Body of pancreas (tissue), 4 donors: ENCODE measurements around the gene P2RX6. TPM values are rescaled to one million over a fixed set of nuclear protein-coding genes. Genes with fewer than 3 reads are reported as not detected.
"Not testable (repeated sequence)": the region's sequence is repeated elsewhere in the genome, so short reads cannot be mapped to it uniquely, and the experiment has no call there.

ENCODE experiments used
- ATAC-seq: fragments of 150-250 bp; one replicate; pipeline ENCODE4 v1.9.1; 2016
- DNase-seq, 4 donors: peaks; one replicate each; pipeline ENCODE4 v3.0.0-alpha.2; 2019
- H3K27ac ChIP-seq, 4 donors: fragments of 200-600 bp; sonication (generic); 1 replicate in 3 of 4; 2 replicates in 1 of 4; pipeline versions ENCODE4 v1.5.1 to v1.6.1; 2016 to 2019; ENCODE audit warnings: mild to moderate bottlenecking in 1 of 4, mixed read lengths in 1 of 4, moderate library complexity in 1 of 4
- H3K27me3 ChIP-seq, 2 donors: fragments of 200-600 bp; sonication (generic); one replicate each; pipeline ENCODE4 v1.6.0; 2016; ENCODE audit warnings: mild to moderate bottlenecking in 1 of 2
- H3K36me3 ChIP-seq, 2 donors: fragments of 200-600 bp; sonication (generic); replicated peaks in 1 of 2; 2 replicates each; pipeline ENCODE4 v1.5.1; 2016; ENCODE audit warnings: low read depth in 2 of 2; ENCODE audit not compliant: insufficient read depth in 1 of 2
- H3K4me1 ChIP-seq: fragments of 200-600 bp; sonication (generic); one replicate; pipeline ENCODE4 v1.6.0; 2016
- H3K4me3 ChIP-seq, 2 donors: fragments of 200-600 bp; sonication (generic); 1 replicate in 1 of 2; 2 replicates in 1 of 2; pipeline ENCODE4 v1.5.1; 2016 to 2019
- H3K9me3 ChIP-seq, 3 donors: fragments of 200-600 bp; sonication (generic); 1 replicate in 2 of 3; 2 replicates in 1 of 3; pipeline ENCODE4 v1.5.1; 2016
- POLR2A ChIP-seq, 3 donors: fragments of 450-650 bp; IDR thresholded peaks; one replicate each; pipeline ENCODE4 v1.6.1; 2016; ENCODE audit warnings: antibody characterized with exemption in 3 of 3, mild to moderate bottlenecking in 2 of 3
- WGBS, 2 donors: methylation state at CpG; one replicate each; pipeline ENCODE4 v1.1.5; 2017; 5-methylcytosine and 5-hydroxymethylcytosine counted together
- intact Hi-C: fragments of 100-400 bp; cut with DNase I; formaldehyde crosslinking; loops from one replicate; pipeline ENCODE4 v1.15.1; 2023
- total RNA-seq, 2 donors: library from RNA; depleted of rRNA; stranded (reverse); fragments of >200 nt; gene quantifications; one replicate each; pipeline ENCODE4 v1.1.0, GENCODE V29; 2016
- TF ChIP-seq, protein P1 (sequence below), 7 experiments: fragments of 450-650 bp in 4 of 7; fragments of 200-600 bp in 3 of 7; sonication (generic) in 3 of 7; IDR thresholded peaks; one replicate each; pipeline ENCODE4 v1.5.1; 2016 to 2019; ENCODE audit warnings: antibody characterized with exemption in 7 of 7

Gene P2RX6
- total RNA-seq, 2 donors from 2014 or later = not detected

- H3K9me3 ChIP-seq = no peaks in the 10 kb centered on the region
- ATAC-seq = no peak
- intact Hi-C loops = loop anchor here (10.0 kb wide), 2 partner anchors 46 to 54 kb away; partner anchors contain the start of genes CRKL and P2RX6
- DNase-seq = no peak
- peaks cover 11% of the 10 kb centered on the region for H3K4me1 ChIP-seq
- TF ChIP-seq, protein P1, sequence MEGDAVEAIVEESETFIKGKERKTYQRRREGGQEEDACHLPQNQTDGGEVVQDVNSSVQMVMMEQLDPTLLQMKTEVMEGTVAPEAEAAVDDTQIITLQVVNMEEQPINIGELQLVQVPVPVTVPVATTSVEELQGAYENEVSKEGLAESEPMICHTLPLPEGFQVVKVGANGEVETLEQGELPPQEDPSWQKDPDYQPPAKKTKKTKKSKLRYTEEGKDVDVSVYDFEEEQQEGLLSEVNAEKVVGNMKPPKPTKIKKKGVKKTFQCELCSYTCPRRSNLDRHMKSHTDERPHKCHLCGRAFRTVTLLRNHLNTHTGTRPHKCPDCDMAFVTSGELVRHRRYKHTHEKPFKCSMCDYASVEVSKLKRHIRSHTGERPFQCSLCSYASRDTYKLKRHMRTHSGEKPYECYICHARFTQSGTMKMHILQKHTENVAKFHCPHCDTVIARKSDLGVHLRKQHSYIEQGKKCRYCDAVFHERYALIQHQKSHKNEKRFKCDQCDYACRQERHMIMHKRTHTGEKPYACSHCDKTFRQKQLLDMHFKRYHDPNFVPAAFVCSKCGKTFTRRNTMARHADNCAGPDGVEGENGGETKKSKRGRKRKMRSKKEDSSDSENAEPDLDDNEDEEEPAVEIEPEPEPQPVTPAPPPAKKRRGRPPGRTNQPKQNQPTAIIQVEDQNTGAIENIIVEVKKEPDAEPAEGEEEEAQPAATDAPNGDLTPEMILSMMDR (IDR thresholded peaks at IDR 0.05) = no peak
- no peak for TF ChIP-seq POLR2A (IDR thresholded peaks at IDR 0.05)
- no peak overlapping the region for H3K4me3 ChIP-seq
- H3K27me3 ChIP-seq = peaks cover 0 to 3% of the 10 kb centered on the region in 2 donors
- 65 to 78% methylated on average over 6 to 7 of the region's 7 CpGs for WGBS, 2 donors
- H3K27ac ChIP-seq = no peak overlapping the region
- no peaks in the 10 kb centered on the region for H3K36me3 ChIP-seq
Measured at GRCh38 chr22:20968281-20968977, 46.5 kb upstream of the P2RX6 start.

GRCh38 chr22:20970939-20971657 lies 43.9 kb upstream of the P2RX6 start:
- H3K4me3 ChIP-seq = no peak overlapping the region
- no peaks in the 10 kb centered on the region for H3K27me3 ChIP-seq
- TF ChIP-seq POLR2A (IDR thresholded peaks at IDR 0.05) = no peak
- TF ChIP-seq, protein P1 (IDR thresholded peaks at IDR 0.05) = no peak
- intact Hi-C loops = no loop called here
- H3K27ac ChIP-seq = no peak overlapping the region
- ATAC-seq (no peak), DNase-seq (no peak)
- no peaks in the 10 kb centered on the region for H3K9me3 ChIP-seq
- WGBS, 2 donors = 52 to 67% methylated on average over 3 to 4 of the region's 4 CpGs
- no peaks in the 10 kb centered on the region for H3K36me3 ChIP-seq
- H3K4me1 ChIP-seq = no peaks in the 10 kb centered on the region

DNA sequence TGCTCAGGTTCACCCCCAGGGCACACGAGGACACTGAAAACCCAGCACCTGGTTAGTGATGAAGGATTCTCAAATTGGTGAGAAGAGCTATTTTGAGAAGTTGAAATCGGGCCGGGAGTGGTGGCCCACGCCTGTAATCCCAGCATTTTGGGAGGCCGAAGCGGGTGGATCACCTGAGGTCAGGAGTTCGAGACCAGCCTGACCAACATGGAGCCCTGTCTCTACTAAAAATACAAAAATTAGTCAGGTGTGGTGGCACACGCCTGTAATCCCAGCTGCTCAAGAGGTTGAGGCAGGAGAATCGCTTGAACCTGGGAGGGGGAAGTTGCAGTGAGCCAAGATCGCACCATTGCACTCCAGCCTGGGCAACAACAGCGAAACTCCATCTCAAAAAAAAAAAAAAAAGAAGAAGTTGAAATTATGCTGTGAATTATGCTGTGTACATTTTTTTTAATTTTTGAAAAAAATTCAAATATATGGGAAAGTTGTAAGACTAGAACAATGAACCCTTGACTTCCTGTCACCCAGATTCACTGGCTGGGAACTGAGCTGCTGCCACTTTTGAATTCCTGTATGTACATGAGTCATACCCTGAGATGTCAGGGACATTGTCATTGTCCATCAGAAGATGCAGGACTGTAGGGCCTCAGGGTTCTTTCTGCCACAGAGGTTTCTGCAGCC lies 42.8 kb upstream of the P2RX6 start:
- H3K4me1 ChIP-seq, ATAC-seq, H3K9me3 ChIP-seq, intact Hi-C loops, H3K27ac ChIP-seq, H3K36me3 ChIP-seq, H3K4me3 ChIP-seq, H3K27me3 ChIP-seq, DNase-seq: not testable (repeated sequence)
- 73 to 80% methylated on average over 8 to 11 of the region's 11 CpGs for WGBS, 2 donors

- Histone ChIP-seq H3K36me3 (no peaks in the 10 kb centered on the region), H3K9me3 (no peaks in the 10 kb centered on the region), H3K27me3 (no peaks in the 10 kb centered on the region), H3K4me1 (no peaks in the 10 kb centered on the region), H3K4me3 (no peak overlapping the region), H3K27ac (no peak overlapping the region)
- 62 to 65% methylated on average over 10 to 18 of the region's 21 CpGs for WGBS, 2 donors
- intact Hi-C loops = no loop called here
- ATAC-seq (no peak), DNase-seq (no peak)
- no peak for TF ChIP-seq POLR2A (IDR thresholded peaks at IDR 0.05)
Measured at GRCh38 chr22:20972933-20973577, 41.9 kb upstream of the P2RX6 start.

GRCh38 chr22:20973634-20974286 lies 41.2 kb upstream of the P2RX6 start:
- no peak for DNase-seq
- no peaks in the 10 kb centered on the region for H3K27me3 ChIP-seq
- intact Hi-C loops = no loop called here
- H3K4me3 ChIP-seq = no peak overlapping the region
- H3K4me1 ChIP-seq = no peaks in the 10 kb centered on the region
- 58 to 59% methylated on average over 9 to 17 of the region's 21 CpGs for WGBS, 2 donors
- no peak for ATAC-seq
- TF ChIP-seq, protein P1 (IDR thresholded peaks at IDR 0.05) = no peak
- no peak for TF ChIP-seq POLR2A (IDR thresholded peaks at IDR 0.05)
- H3K27ac ChIP-seq = no peak overlapping the region
- H3K36me3 ChIP-seq = no peaks in the 10 kb centered on the region
- H3K9me3 ChIP-seq = no peaks in the 10 kb centered on the region
